Measurements from ENCODE around the gene ELP2. TPM values are rescaled to one million over a fixed set of nuclear protein-coding genes. Genes with fewer than 3 reads are reported as not detected.

ELP2 gene
- total and polyA plus RNA-seq, 2 donors (not counting 3 experiments of a cell fraction or from before 2014, with no cell fraction given), result 37.8 to 90.5 TPM

- FAIRE-seq, result no peak
- ChIA-PET POLR2A (no interaction called here), CTCF (no interaction called here)
- Histone ChIP-seq H3K27ac (ENCODE audit: insufficient read depth, low read depth, low read length) (no peak overlapping the region), H3K79me2 (ENCODE audit: control insufficient read depth, insufficient read depth, low read length) (no peaks in the 10 kb centered on the region), H3K36me3 (ENCODE audit: control insufficient read depth in 2 of 2, extremely low read depth in 1 of 2, insufficient read depth in 2 of 2, low read length in 2 of 2) (no peaks in the 10 kb centered on the region), H3K9me1 (replicated peaks; ENCODE audit: control insufficient read depth, extremely low read depth, insufficient read depth, low read length) (no peaks in the 10 kb centered on the region), H3K9me3 (replicated peaks; ENCODE audit: control insufficient read depth, insufficient read depth, low read length) (no peaks in the 10 kb centered on the region), H2AFZ (ENCODE audit: low read depth, low read length) (no peak overlapping the region), H4K20me1 (replicated peaks; ENCODE audit: control insufficient read depth, extremely low read depth, insufficient read depth, low read length) (no peaks in the 10 kb centered on the region), H3K9ac (replicated peaks; ENCODE audit: extremely low read depth, insufficient read depth, low read length) (no peak overlapping the region), H3K27me3 (ENCODE audit: control insufficient read depth in 2 of 2, insufficient read depth in 2 of 2, low read length in 2 of 2) (no peaks in the 10 kb centered on the region), H3K4me2 (ENCODE audit: insufficient read depth, low read length) (no peak overlapping the region), H3K4me3 (replicated peaks in 1 of 3; ENCODE audit: insufficient read depth in 1 of 3, low read depth in 1 of 3, low read length in 3 of 3) (no peak overlapping the region), H3K4me1 (ENCODE audit: control insufficient read depth, extremely low read depth, insufficient read depth, low read length) (no peaks in the 10 kb centered on the region)
- no peak for DNase-seq (ENCODE audit: low read depth, low spot score)
- intact Hi-C loops (cut with micrococcal nuclease), result no loop called here
- TF ChIP-seq GATA2 (IDR thresholded peaks at IDR 0.05; ENCODE audit: insufficient read depth, insufficient read length, low read depth, low read length) (no peak), EZH2 (IDR thresholded peaks at IDR 0.05; ENCODE audit: borderline replicate concordance, low read depth, low read length, severe bottlenecking) (no peak), MYC (IDR thresholded peaks at IDR 0.05; ENCODE audit: low read depth, low read length) (no peak), JUN (IDR thresholded peaks at IDR 0.05; ENCODE audit: borderline replicate concordance, insufficient read depth, insufficient read length, low read depth) (no peak), FOS (IDR thresholded peaks at IDR 0.05; ENCODE audit: borderline replicate concordance, insufficient read depth, low read length) (no peak), MAX (IDR thresholded peaks at IDR 0.05; ENCODE audit: insufficient read depth, insufficient read length) (no peak), POLR2AphosphoS5 (IDR thresholded peaks at IDR 0.05; ENCODE audit: insufficient read depth, low read depth, low read length) (no peak), CTCF (IDR thresholded peaks at IDR 0.05; ENCODE audit: extremely low read depth in 1 of 2, insufficient read depth in 1 of 2, low read depth in 1 of 2, low read length in 2 of 2) (no peak), POLR2A (IDR thresholded peaks at IDR 0.05; ENCODE audit: low read depth, low read length) (no peak)
- no TSS peak for BruUV-seq (replicated peaks)
- dilution Hi-C loops (cut with MboI; ENCODE audit: extremely low pct_ligation_motif_present, low sequenced_read_pairs), result no loop called here
Observed at GRCh38 chr18:36211612-36212065, 81.9 kb downstream of the ELP2 start.
